Smooth muscle cell (in vitro differentiated cells): ENCODE measurements around the gene NOL6. TPM values are rescaled to one million over a fixed set of nuclear protein-coding genes. Genes with fewer than 3 reads are reported as not detected.
"Not testable (repeated sequence)": the region's sequence is repeated elsewhere in the genome, so short reads cannot be mapped to it uniquely, and the experiment has no call there.

Experiments
- DNase-seq: peaks from one replicate; lab custom pipeline; 2025; ENCODE audit not compliant: unreplicated experiment; lab: John Stamatoyannopoulos, UW
- H2AFZ ChIP-seq: fragments of 200-600 bp; sonication (generic); 2 replicates; pipeline ENCODE4 v1.6.0; 2016; ENCODE audit warnings: antibody characterized with exemption, low read depth, mild to moderate bottlenecking
- H3F3A ChIP-seq: fragments of 200-600 bp; sonication (generic); 2 replicates; pipeline ENCODE4 v1.6.0; 2017; ENCODE audit warnings: antibody characterized with exemption, low read depth
- H3K27ac ChIP-seq: fragments of 200-600 bp; sonication (generic); 2 replicates; pipeline ENCODE4 v1.5.1; 2016; ENCODE audit warnings: low read depth, mild to moderate bottlenecking
- H3K27me3 ChIP-seq: fragments of 200-600 bp; sonication (generic); 2 replicates; pipeline ENCODE4 v1.6.1; 2016; ENCODE audit warnings: low read depth, mild to moderate bottlenecking
- H3K36me3 ChIP-seq: fragments of 200-600 bp; sonication (generic); 2 replicates; pipeline ENCODE4 v1.5.1; 2016; ENCODE audit warnings: low read depth
- H3K4me1 ChIP-seq: fragments of 200-600 bp; sonication (generic); 2 replicates; pipeline ENCODE4 v1.5.1; 2016; ENCODE audit warnings: low read depth
- H3K4me2 ChIP-seq: fragments of 200-600 bp; sonication (generic); 2 replicates; pipeline ENCODE4 v1.6.0; 2016; ENCODE audit warnings: mild to moderate bottlenecking
- H3K4me3 ChIP-seq: fragments of 200-600 bp; sonication (generic); 2 replicates; pipeline ENCODE4 v1.5.1; 2016; ENCODE audit warnings: mild to moderate bottlenecking
- H3K79me2 ChIP-seq: fragments of 200-600 bp; sonication (generic); 2 replicates; pipeline ENCODE4 v1.6.0; 2016; ENCODE audit warnings: low read depth, mild to moderate bottlenecking
- H3K9ac ChIP-seq: fragments of 200-600 bp; sonication (generic); 2 replicates; pipeline ENCODE4 v1.6.0; 2016; ENCODE audit warnings: low read depth
- H3K9me3 ChIP-seq: fragments of 200-600 bp; sonication (generic); replicated peaks from 2 replicates; pipeline ENCODE4 v1.5.1; 2016; ENCODE audit warnings: low read depth
- H4K20me1 ChIP-seq: fragments of 200-600 bp; sonication (generic); 2 replicates; pipeline ENCODE4 v1.6.0; 2016; ENCODE audit warnings: low read depth
- CTCF ChIP-seq: fragments of 200-600 bp; sonication (generic); IDR thresholded peaks from 2 replicates; pipeline ENCODE4 v1.5.1; 2017; ENCODE audit warnings: borderline replicate concordance, mild to moderate bottlenecking, antibody characterized with exemption; ENCODE audit not compliant: insufficient read depth, poor library complexity, severe bottlenecking
- WGBS: methylation state at CpG from one replicate; pipeline ENCODE4 v1.1.7; 2016; ENCODE audit warnings: low lambda C conversion rate; 5-methylcytosine and 5-hydroxymethylcytosine counted together
- polyA plus RNA-seq: library from polyadenylated mRNA; unstranded; fragments of >200 nt; fragmentation: Nextera tagmentation; extraction: Ambion mirVana; gene quantifications from 2 replicates; pipeline ENCODE4 v1.2.1, GENCODE V29; 2016
- total RNA-seq: library from RNA; depleted of rRNA; stranded (reverse); fragments of >200 nt; gene quantifications from 2 replicates; pipeline ENCODE4 v1.2.3, GENCODE V29; 2014

Gene NOL6
- total and polyA plus RNA-seq, 2 experiments from 2014 or later = 23.0 to 23.4 TPM

- H3K36me3 ChIP-seq, H2AFZ ChIP-seq, H3K4me3 ChIP-seq, H3K79me2 ChIP-seq, H3K27ac ChIP-seq, H3K27me3 ChIP-seq, H3K4me1 ChIP-seq, H3K9ac ChIP-seq, H3K9me3 ChIP-seq, H3F3A ChIP-seq, DNase-seq, H3K4me2 ChIP-seq, H4K20me1 ChIP-seq: not testable (repeated sequence)
- WGBS = 91% methylated on average over 2 of the region's 2 CpGs
Observed at GRCh38 chr9:33512535-33512934, 38.8 kb upstream of the NOL6 start.

DNA sequence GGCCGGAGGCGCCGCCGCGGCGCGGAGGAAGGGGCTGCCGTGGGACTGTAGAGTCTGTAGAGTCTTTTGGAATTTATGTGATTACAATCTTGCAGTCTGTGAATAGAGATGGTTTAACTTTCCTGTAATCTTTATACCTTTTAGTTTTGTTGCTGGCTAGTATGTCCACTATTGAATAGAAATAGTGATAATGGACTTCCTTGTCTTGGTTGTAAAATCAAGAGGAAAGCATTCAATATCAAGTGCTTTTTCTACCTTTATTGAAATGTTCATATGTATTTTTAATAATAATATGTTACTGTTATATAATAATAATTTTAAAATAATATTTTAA, 37.4 kb upstream of the NOL6 start:
- not testable (repeated sequence) for H3K79me2 ChIP-seq, H3K27me3 ChIP-seq, H3K9me3 ChIP-seq, H3K36me3 ChIP-seq, DNase-seq, H3F3A ChIP-seq, H4K20me1 ChIP-seq, H3K4me1 ChIP-seq
- H3K4me2 ChIP-seq = peak overlapping the region; percentile 86
- WGBS = 7% methylated on average over 8 of the region's 8 CpGs
- H3K27ac ChIP-seq = peak overlapping the region; percentile 94
- peak overlapping the region; percentile 99 for H3K9ac ChIP-seq
- peak overlapping the region; percentile 99 for H2AFZ ChIP-seq
- peak overlapping the region; percentile 76 for H3K4me3 ChIP-seq

GRCh38 chr9:33510262-33511183, 36.8 kb upstream of the NOL6 start:
- WGBS = 8% methylated on average over 32 of the region's 32 CpGs
- peak overlapping the region; percentile 76 for H3K4me3 ChIP-seq
- no peaks in the 10 kb centered on the region for H3K27me3 ChIP-seq
- peak overlapping the region; percentile 99 for H3K9ac ChIP-seq
- no peaks in the 10 kb centered on the region for H4K20me1 ChIP-seq
- no peaks in the 10 kb centered on the region for H3K36me3 ChIP-seq
- no peak for TF ChIP-seq CTCF
- DNase-seq = peak; percentile 12
- H3F3A ChIP-seq = peaks cover 3% of the 10 kb centered on the region
- H3K9me3 ChIP-seq = no peaks in the 10 kb centered on the region
- peak overlapping the region; percentile 86 for H3K4me2 ChIP-seq
- peaks cover 5% of the 10 kb centered on the region for H3K4me1 ChIP-seq
- no peaks in the 10 kb centered on the region for H3K79me2 ChIP-seq
- peak overlapping the region; percentile 99 for H2AFZ ChIP-seq
- H3K27ac ChIP-seq = peak overlapping the region; percentile 94

- DNase-seq = no peak
- no peaks in the 10 kb centered on the region for H4K20me1 ChIP-seq
- peak overlapping the region; percentile 4 for H3K4me3 ChIP-seq
- peaks cover 3% of the 10 kb centered on the region for H3F3A ChIP-seq
- peak overlapping the region; percentile 75 for H3K4me2 ChIP-seq
- H3K27ac ChIP-seq = peak overlapping the region; percentile 91
- H3K9me3 ChIP-seq = no peaks in the 10 kb centered on the region
- peak overlapping the region; percentile 68 for H2AFZ ChIP-seq
- H3K9ac ChIP-seq = peak overlapping the region; percentile 70
- no peak for TF ChIP-seq CTCF
- H3K36me3 ChIP-seq = no peaks in the 10 kb centered on the region
- no peaks in the 10 kb centered on the region for H3K27me3 ChIP-seq
- H3K79me2 ChIP-seq = no peaks in the 10 kb centered on the region
- WGBS = 31% methylated on average over 7 of the region's 7 CpGs
- peaks cover 5% of the 10 kb centered on the region for H3K4me1 ChIP-seq
Observed at GRCh38 chr9:33506626-33507370, 33.1 kb upstream of the NOL6 start.
